ENCODE data around the gene RANGRF.

RANGRF gene

GRCh38 chr17:8256291-8256690, 32.2 kb upstream of the RANGRF start:
- TF ChIP-seq, protein P1, sequence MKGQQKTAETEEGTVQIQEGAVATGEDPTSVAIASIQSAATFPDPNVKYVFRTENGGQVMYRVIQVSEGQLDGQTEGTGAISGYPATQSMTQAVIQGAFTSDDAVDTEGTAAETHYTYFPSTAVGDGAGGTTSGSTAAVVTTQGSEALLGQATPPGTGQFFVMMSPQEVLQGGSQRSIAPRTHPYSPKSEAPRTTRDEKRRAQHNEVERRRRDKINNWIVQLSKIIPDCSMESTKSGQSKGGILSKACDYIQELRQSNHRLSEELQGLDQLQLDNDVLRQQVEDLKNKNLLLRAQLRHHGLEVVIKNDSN (IDR thresholded peaks at IDR 0.05): no peak
- no peak for TF ChIP-seq EGR1 (IDR thresholded peaks at IDR 0.05)
- no peak for TF ChIP-seq YY1 (IDR thresholded peaks at IDR 0.05; ENCODE audit: low read depth)
- TF ChIP-seq CREB1 (IDR thresholded peaks at IDR 0.05; ENCODE audit: low read depth): no peak
- TF ChIP-seq NFIC (IDR thresholded peaks at IDR 0.05): no peak
- no peak for TF ChIP-seq REST (IDR thresholded peaks at IDR 0.05; ENCODE audit: low read depth)
- no peak for TF ChIP-seq CEBPB (IDR thresholded peaks at IDR 0.05)
- TF ChIP-seq MAX (IDR thresholded peaks at IDR 0.05): no peak
- TF ChIP-seq TEAD4 (IDR thresholded peaks at IDR 0.05): no peak
- no peak for TF ChIP-seq TCF12 (IDR thresholded peaks at IDR 0.05; ENCODE audit: low read depth)
- TF ChIP-seq RAD21 (IDR thresholded peaks at IDR 0.05; ENCODE audit: low read depth): no peak
- TF ChIP-seq ZBTB7A (IDR thresholded peaks at IDR 0.05; ENCODE audit: low read depth): no peak
- TF ChIP-seq TAF1 (IDR thresholded peaks at IDR 0.05; ENCODE audit: low read depth): no peak

DNA sequence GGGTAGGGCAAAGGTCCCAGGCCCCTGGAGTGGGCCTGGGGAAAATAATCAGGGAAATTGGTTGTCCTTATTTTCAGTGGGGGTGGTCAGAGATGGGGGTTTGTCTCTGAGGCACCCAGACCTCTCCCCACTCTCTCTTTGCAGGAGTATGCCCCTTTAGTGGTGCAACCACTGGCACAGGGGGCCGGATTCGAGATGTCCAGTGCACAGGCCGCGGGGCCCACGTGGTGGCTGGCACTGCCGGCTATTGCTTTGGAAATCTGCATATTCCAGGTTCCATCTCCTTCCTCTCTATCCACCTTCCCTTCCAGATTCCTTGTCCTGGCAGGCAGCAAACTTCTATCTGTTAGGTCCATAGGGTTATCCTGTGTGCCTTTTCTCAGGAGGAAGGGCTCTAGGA, 31.8 kb upstream of the RANGRF start:
- TF ChIP-seq ZBTB7A (IDR thresholded peaks at IDR 0.05; ENCODE audit: low read depth) (no peak), YY1 (IDR thresholded peaks at IDR 0.05; ENCODE audit: low read depth) (no peak), EGR1 (IDR thresholded peaks at IDR 0.05) (no peak)
- TF ChIP-seq, protein P1 (IDR thresholded peaks at IDR 0.05): no peak

GRCh38 chr17:8257801-8258200, 30.7 kb upstream of the RANGRF start:
- TF ChIP-seq YY1 (IDR thresholded peaks at IDR 0.05; ENCODE audit: low read depth): no peak
- TF ChIP-seq EGR1 (IDR thresholded peaks at IDR 0.05): no peak
- no peak for TF ChIP-seq ZBTB7A (IDR thresholded peaks at IDR 0.05; ENCODE audit: low read depth)
- no peak for TF ChIP-seq TAF1 (IDR thresholded peaks at IDR 0.05; ENCODE audit: low read depth)
- no peak for TF ChIP-seq EP300 (IDR thresholded peaks at IDR 0.05; ENCODE audit: borderline replicate concordance)
- TF ChIP-seq NFIC (IDR thresholded peaks at IDR 0.05): no peak
- no peak for TF ChIP-seq RAD21 (IDR thresholded peaks at IDR 0.05; ENCODE audit: low read depth)
- TF ChIP-seq TCF12 (IDR thresholded peaks at IDR 0.05; ENCODE audit: low read depth): no peak
- no peak for TF ChIP-seq CREB1 (IDR thresholded peaks at IDR 0.05; ENCODE audit: low read depth)
- no peak for TF ChIP-seq FOXM1 (IDR thresholded peaks at IDR 0.05; ENCODE audit: borderline replicate concordance, low read depth)
- TF ChIP-seq MAX (IDR thresholded peaks at IDR 0.05): no peak
- TF ChIP-seq CEBPB (IDR thresholded peaks at IDR 0.05): no peak
- TF ChIP-seq REST (IDR thresholded peaks at IDR 0.05; ENCODE audit: low read depth): no peak
- TF ChIP-seq, protein P1 (IDR thresholded peaks at IDR 0.05): no peak
- no peak for TF ChIP-seq TEAD4 (IDR thresholded peaks at IDR 0.05)

GRCh38 chr17:8264320-8264719, 24.1 kb upstream of the RANGRF start:
- no peak for TF ChIP-seq CREB1 (IDR thresholded peaks at IDR 0.05; ENCODE audit: low read depth)
- TF ChIP-seq TEAD4 (IDR thresholded peaks at IDR 0.05): no peak
- no peak for TF ChIP-seq CEBPB (IDR thresholded peaks at IDR 0.05)
- no peak for TF ChIP-seq FOXM1 (IDR thresholded peaks at IDR 0.05; ENCODE audit: borderline replicate concordance, low read depth)
- TF ChIP-seq EGR1 (IDR thresholded peaks at IDR 0.05): no peak
- TF ChIP-seq TAF1 (IDR thresholded peaks at IDR 0.05; ENCODE audit: low read depth): no peak
- TF ChIP-seq, protein P1 (IDR thresholded peaks at IDR 0.05): no peak
- TF ChIP-seq MAX (IDR thresholded peaks at IDR 0.05): no peak
- no peak for TF ChIP-seq EP300 (IDR thresholded peaks at IDR 0.05; ENCODE audit: borderline replicate concordance)
- TF ChIP-seq YY1 (IDR thresholded peaks at IDR 0.05; ENCODE audit: low read depth): no peak

GRCh38 chr17:8264836-8265542, 23.5 kb upstream of the RANGRF start:
- TF ChIP-seq RAD21 (IDR thresholded peaks at IDR 0.05; ENCODE audit: low read depth): no peak
- no peak for TF ChIP-seq EGR1 (IDR thresholded peaks at IDR 0.05)
- no peak for TF ChIP-seq EP300 (IDR thresholded peaks at IDR 0.05; ENCODE audit: borderline replicate concordance)
- no peak for TF ChIP-seq CEBPB (IDR thresholded peaks at IDR 0.05)
- no peak for TF ChIP-seq TCF12 (IDR thresholded peaks at IDR 0.05; ENCODE audit: low read depth)
- no peak for TF ChIP-seq YY1 (IDR thresholded peaks at IDR 0.05; ENCODE audit: low read depth)
